ENCODE results near the gene CLEC11A.
"Not testable (repeated sequence)": the region's sequence is repeated elsewhere in the genome, so short reads cannot be mapped to it uniquely, and the experiment has no call there.

Gene CLEC11A

GRCh38 chr19:50741179-50741933 lies 18.2 kb downstream of the CLEC11A start:
- no peak for TF ChIP-seq CTCF (IDR thresholded peaks at IDR 0.05; ENCODE audit: extremely low read depth, insufficient read depth, missing control alignments)
- no peak for DNase-seq (ENCODE audit: low spot score)
- in situ Hi-C loops (cut with MboI; ENCODE audit: low pct_unique_long_range_greater_than_20kb, low sequenced_read_pairs, unreplicated experiment), result no loop called here

GRCh38 chr19:50743537-50743936 lies 20.4 kb downstream of the CLEC11A start:
- in situ Hi-C loops (cut with MboI; ENCODE audit: low pct_unique_long_range_greater_than_20kb, low sequenced_read_pairs, unreplicated experiment), result no loop called here
- no peak for TF ChIP-seq CTCF (IDR thresholded peaks at IDR 0.05; ENCODE audit: extremely low read depth, insufficient read depth, missing control alignments)
- no peak for DNase-seq (ENCODE audit: low spot score)

GRCh38 chr19:50745221-50745620 lies 22.1 kb downstream of the CLEC11A start:
- TF ChIP-seq CTCF (IDR thresholded peaks at IDR 0.05; ENCODE audit: extremely low read depth, insufficient read depth, missing control alignments), result no peak
- DNase-seq (ENCODE audit: low spot score), result no peak

GRCh38 chr19:50747141-50747540 lies 24.0 kb downstream of the CLEC11A start:
- in situ Hi-C loops (cut with MboI; ENCODE audit: low pct_unique_long_range_greater_than_20kb, low sequenced_read_pairs, unreplicated experiment); DNase-seq (ENCODE audit: low spot score): not testable (repeated sequence)

More at GRCh38 chr19:50745221-50745620, 22.1 kb downstream of the CLEC11A start:
- in situ Hi-C loops (cut with MboI; ENCODE audit: low pct_unique_long_range_greater_than_20kb, low sequenced_read_pairs, unreplicated experiment), result no loop called here

- TF ChIP-seq CTCF (IDR thresholded peaks at IDR 0.05; ENCODE audit: extremely low read depth, insufficient read depth, missing control alignments), result no peak
These were observed 26.3 kb downstream of the CLEC11A start for GRCh38 chr19:50749490-50749889.

GRCh38 chr19:50750010-50750409 lies 26.8 kb downstream of the CLEC11A start:
- no peak for DNase-seq (ENCODE audit: low spot score)
- no peak for TF ChIP-seq CTCF (IDR thresholded peaks at IDR 0.05; ENCODE audit: extremely low read depth, insufficient read depth, missing control alignments)
- in situ Hi-C loops (cut with MboI; ENCODE audit: low pct_unique_long_range_greater_than_20kb, low sequenced_read_pairs, unreplicated experiment), result no loop called here

More at GRCh38 chr19:50749490-50749889, 26.3 kb downstream of the CLEC11A start:
- in situ Hi-C loops (cut with MboI; ENCODE audit: low pct_unique_long_range_greater_than_20kb, low sequenced_read_pairs, unreplicated experiment), result no loop called here
- no peak for DNase-seq (ENCODE audit: low spot score)

- in situ Hi-C loops (cut with MboI; ENCODE audit: low pct_unique_long_range_greater_than_20kb, low sequenced_read_pairs, unreplicated experiment), result no loop called here
- TF ChIP-seq CTCF (IDR thresholded peaks at IDR 0.05; ENCODE audit: extremely low read depth, insufficient read depth, missing control alignments), result no peak
These were observed 30.7 kb downstream of the CLEC11A start for GRCh38 chr19:50753879-50754278.

GRCh38 chr19:50756244-50756643 lies 33.1 kb downstream of the CLEC11A start:
- DNase-seq (ENCODE audit: low spot score); in situ Hi-C loops (cut with MboI; ENCODE audit: low pct_unique_long_range_greater_than_20kb, low sequenced_read_pairs, unreplicated experiment): not testable (repeated sequence)

More at GRCh38 chr19:50753879-50754278, 30.7 kb downstream of the CLEC11A start:
- DNase-seq (ENCODE audit: low spot score), result no peak

- DNase-seq (ENCODE audit: low spot score); in situ Hi-C loops (cut with MboI; ENCODE audit: low pct_unique_long_range_greater_than_20kb, low sequenced_read_pairs, unreplicated experiment): not testable (repeated sequence)
These were observed 34.5 kb downstream of the CLEC11A start for GRCh38 chr19:50757624-50758023.

- DNase-seq (ENCODE audit: low spot score); in situ Hi-C loops (cut with MboI; ENCODE audit: low pct_unique_long_range_greater_than_20kb, low sequenced_read_pairs, unreplicated experiment): not testable (repeated sequence)
These were observed 35.9 kb downstream of the CLEC11A start for GRCh38 chr19:50759076-50759475.

All from GM13977 (cell line).